Common myeloid progenitor, CD34-positive (primary cell): ENCODE data around the gene INAVA.
"Not testable (repeated sequence)": the region's sequence is repeated elsewhere in the genome, so short reads cannot be mapped to it uniquely, and the experiment has no call there.

Source experiments
- CTCF ChIA-PET: fragments of 350-600 bp; sonication (Branson Sonifier 250); formaldehyde crosslinking; loops from one replicate; lab custom pipeline; 2021; ENCODE audit warnings: antibody characterized with exemption; lab: Charles Lee
- POLR2A ChIA-PET: fragments of 350-600 bp; sonication (Branson Sonifier 250); formaldehyde crosslinking; loops from one replicate; lab custom pipeline; 2021; ENCODE audit warnings: antibody characterized with exemption; lab: Charles Lee
- DNase-seq, 3 donors: peaks; one replicate each; pipeline versions ENCODE4 v3.0.0 to v3.0.0-alpha.2; 2013
- H3K27ac ChIP-seq, 2 experiments: 1 replicate in 1 of 2; 2 replicates in 1 of 2; pipeline ENCODE4 v1.7.0; 2013; ENCODE audit warnings: inconsistent platforms in 2 of 2, low read length in 2 of 2, mild to moderate bottlenecking in 2 of 2, low read depth in 1 of 2, moderate library complexity in 1 of 2; ENCODE audit not compliant: severe bottlenecking in 2 of 2, insufficient read depth in 1 of 2, poor library complexity in 1 of 2
- H3K27me3 ChIP-seq, 5 experiments: replicated peaks in 2 of 5; 1 replicate in 3 of 5; 2 replicates in 2 of 5; pipeline versions ENCODE4 v1.6.1 to v1.7.0; 2013; ENCODE audit warnings: low read length in 4 of 5, mild to moderate bottlenecking in 2 of 5, moderate library complexity in 2 of 5, inconsistent platforms in 1 of 5; ENCODE audit not compliant: insufficient read depth in 5 of 5, control insufficient read depth in 4 of 5
- H3K36me3 ChIP-seq, 4 experiments: 1 replicate in 2 of 4; 2 replicates in 2 of 4; pipeline versions ENCODE4 v1.6.1 to v1.7.0; 2013; ENCODE audit warnings: low read length in 3 of 4, control low read depth in 1 of 4, mild to moderate bottlenecking in 1 of 4; ENCODE audit not compliant: control insufficient read depth in 4 of 4, insufficient read depth in 4 of 4
- H3K4me1 ChIP-seq, 4 experiments: 1 replicate in 3 of 4; 2 replicates in 1 of 4; pipeline versions ENCODE4 v1.6.1 to v1.7.1; 2013; ENCODE audit warnings: low read length in 3 of 4, mild to moderate bottlenecking in 3 of 4, control low read depth in 1 of 4, inconsistent platforms in 1 of 4, moderate library complexity in 1 of 4; ENCODE audit not compliant: control insufficient read depth in 4 of 4, insufficient read depth in 4 of 4; ENCODE audit errors: control extremely low read depth in 1 of 4
- H3K4me3 ChIP-seq, 7 experiments: 1 replicate in 4 of 7; 2 replicates in 3 of 7; pipeline versions ENCODE4 v1.5.1 to v1.7.0; 2013; ENCODE audit warnings: mild to moderate bottlenecking in 7 of 7, low read length in 6 of 7, moderate library complexity in 6 of 7, inconsistent platforms in 2 of 7, low read depth in 2 of 7, control low read depth in 1 of 7; ENCODE audit not compliant: insufficient read depth in 4 of 7, control insufficient read depth in 1 of 7; ENCODE audit errors: extremely low read depth in 1 of 7
- H3K9me3 ChIP-seq, 5 experiments: 1 replicate in 4 of 5; 2 replicates in 1 of 5; pipeline versions ENCODE4 v1.6.1 to v1.7.1; 2013; ENCODE audit warnings: low read length in 4 of 5, mild to moderate bottlenecking in 2 of 5, inconsistent platforms in 1 of 5, low read depth in 1 of 5, moderate library complexity in 1 of 5; ENCODE audit not compliant: control insufficient read depth in 4 of 5, insufficient read depth in 2 of 5; ENCODE audit errors: control extremely low read depth in 1 of 5
- WGBS: methylation state at CpG from one replicate; pipeline ENCODE4 v1.1.5; 2013; ENCODE audit not compliant: insufficient coverage; 5-methylcytosine and 5-hydroxymethylcytosine counted together

The INAVA gene

GRCh38 chr1:200923601-200924000 is 28.9 kb downstream of the INAVA start:
- no peak for DNase-seq
- WGBS: no CpG with 5 or more reads among the region's 1 CpG
- Histone ChIP-seq H3K9me3 (no peaks in the 10 kb centered on the region), H3K36me3 (no peaks in the 10 kb centered on the region), H3K27me3 (no peaks in the 10 kb centered on the region), H3K27ac (no peak overlapping the region), H3K4me3 (no peak overlapping the region), H3K4me1 (peaks cover 0 to 9% (median 0%) of the 10 kb centered on the region in 4 experiments)
- CTCF ChIA-PET: no interaction called here
- POLR2A ChIA-PET: no interaction called here

GRCh38 chr1:200925831-200926230 is 31.1 kb downstream of the INAVA start:
- Histone ChIP-seq H3K36me3 (no peaks in the 10 kb centered on the region), H3K27ac (no peak overlapping the region), H3K4me1 (peaks cover 0 to 2% (median 0%) of the 10 kb centered on the region in 4 experiments), H3K27me3 (no peaks in the 10 kb centered on the region), H3K4me3 (no peak overlapping the region), H3K9me3 (peaks cover 0 to under 1% (median 0%) of the 10 kb centered on the region in 5 experiments)
- peak in 2 of 3 donors; percentile 50 to 66 for DNase-seq
- POLR2A ChIA-PET: no interaction called here
- no CpG with 5 or more reads among the region's 4 CpGs for WGBS
- CTCF ChIA-PET: no interaction called here

GRCh38 chr1:200929530-200930278 is 35.0 kb downstream of the INAVA start:
- H3K9me3 ChIP-seq: peaks cover 0 to 12% (median 1%) of the 10 kb centered on the region in 5 experiments
- ChIA-PET POLR2A (no interaction called here), CTCF (interaction anchor here (1.0 kb wide), 1 partner anchor 11 kb away, joined by 3 read pairs; no protein-coding TSS in a partner anchor)
- no peak overlapping the region for H3K4me3 ChIP-seq
- no peak overlapping the region for H3K27ac ChIP-seq
- H3K27me3 ChIP-seq: peaks cover 0 to 2% (median 0%) of the 10 kb centered on the region in 5 experiments
- DNase-seq: no peak
- 92% methylated on average over 4 of the region's 4 CpGs for WGBS
- H3K4me1 ChIP-seq: peaks cover 0 to 2% (median 0%) of the 10 kb centered on the region in 4 experiments
- no peaks in the 10 kb centered on the region for H3K36me3 ChIP-seq

GRCh38 chr1:200930285-200930684 is 35.6 kb downstream of the INAVA start:
- CTCF ChIA-PET: interaction anchor here (1.0 kb wide), 1 partner anchor 11 kb away, joined by 3 read pairs; no protein-coding TSS in a partner anchor
- no CpG with 5 or more reads among the region's 8 CpGs for WGBS
- DNase-seq, H3K4me1 ChIP-seq, H3K27me3 ChIP-seq, H3K27ac ChIP-seq, H3K4me3 ChIP-seq, H3K36me3 ChIP-seq, POLR2A ChIA-PET: not testable (repeated sequence)
- H3K9me3 ChIP-seq: peaks cover 0 to 12% (median 1%) of the 10 kb centered on the region in 5 experiments

- H3K4me1 ChIP-seq: no peaks in the 10 kb centered on the region
- WGBS: 100% methylated on average over 2 of the region's 2 CpGs
- H3K27ac ChIP-seq: no peak overlapping the region
- no peak overlapping the region for H3K4me3 ChIP-seq
- POLR2A ChIA-PET: no interaction called here
- H3K27me3 ChIP-seq: peaks cover 0 to 2% (median 0%) of the 10 kb centered on the region in 5 experiments
- DNase-seq: no peak
- H3K36me3 ChIP-seq: no peaks in the 10 kb centered on the region
- CTCF ChIA-PET: no interaction called here
- peaks cover 0 to 12% (median 1%) of the 10 kb centered on the region in 5 experiments for H3K9me3 ChIP-seq
These were observed 37.1 kb downstream of the INAVA start for GRCh38 chr1:200931776-200932175.

GRCh38 chr1:200934676-200935245 is 40.1 kb downstream of the INAVA start:
- no peak for DNase-seq
- ChIA-PET CTCF (interaction anchor here (2.2 kb wide), 1 partner anchor 9 kb away, joined by 4 read pairs; no protein-coding TSS in a partner anchor), POLR2A (no interaction called here)
- Histone ChIP-seq H3K9me3 (peaks cover 0 to 12% (median 1%) of the 10 kb centered on the region in 5 experiments), H3K4me1 (peaks cover 0 to 11% (median 1%) of the 10 kb centered on the region in 4 experiments), H3K27ac (no peak overlapping the region), H3K36me3 (no peaks in the 10 kb centered on the region), H3K4me3 (no peak overlapping the region), H3K27me3 (peaks cover 0 to 2% (median 0%) of the 10 kb centered on the region in 5 experiments)
- 97% methylated on average over 11 of the region's 13 CpGs for WGBS
